Measurements from ENCODE around the gene ASIC4. TPM values are rescaled to one million over a fixed set of nuclear protein-coding genes. Genes with fewer than 3 reads are reported as not detected.

The ASIC4 gene
- total and polyA plus RNA-seq, 9 of the 15 experiments (the other 6 are each of a cell fraction or from before 2014, with no cell fraction given), result 0.07 to 19.2 (median 4.8) TPM

GRCh38 chr2:219566640-219567039, 52.4 kb downstream of the ASIC4 start (continued):
- TF ChIP-seq CREB5 (CRISPR knock-in tag; IDR thresholded peaks at IDR 0.05) (no peak), SUPT5H (IDR thresholded peaks at IDR 0.05) (no peak), MEF2A (IDR thresholded peaks at IDR 0.05; ENCODE audit: control insufficient read depth, low read depth, low read length) (no peak), ZNF586 (CRISPR knock-in tag; conservative IDR thresholded peaks at IDR 0.05) (no peak), PTTG1 (tag; IDR thresholded peaks at IDR 0.05; ENCODE audit: low read depth) (no peak), GATA2 (CRISPR knock-in tag; IDR thresholded peaks at IDR 0.05) (no peak)

- no peak for DNase-seq (ENCODE audit: extremely low read depth in 1 of 4, low spot score in 3 of 4)
- H2AFZ ChIP-seq (ENCODE audit: low read depth, low read length), result no peak overlapping the region
- BruUV-seq (replicated peaks), result no TSS peak
- H4K20me1 ChIP-seq (replicated peaks; ENCODE audit: control insufficient read depth, insufficient read depth, low read length), result no peaks in the 10 kb centered on the region
- WGBS (ENCODE audit: insufficient coverage, low coverage, missing lambda C conversion rate), result 70% methylated on average over 4 of the region's 18 CpGs
- TF ChIP-seq POLR2G (IDR thresholded peaks at IDR 0.05; ENCODE audit: low read depth, low read length) (peak; percentile 32; the same call in 1 of the 2 replicates), OTX1 (CRISPR knock-in tag; IDR thresholded peaks at IDR 0.05) (no peak)
- H3K4me2 ChIP-seq (ENCODE audit: insufficient read depth, low read length), result no peak overlapping the region
- ChIA-PET POLR2A (interaction anchor here (1.1 to 2.4 kb wide), 2 partner anchors 10 to 31 kb away, joined by 3 to 7 read pairs; no protein-coding TSS in a partner anchor), CTCF (ENCODE audit: low intra/inter-chr PET ratio) (no interaction called here)
- no peak overlapping the region for H3K27ac ChIP-seq (ENCODE audit: extremely low read depth, low read depth, low read length)
- H3K4me3 ChIP-seq, result no peak overlapping the region
- FAIRE-seq, result no peak
- H3K79me2 ChIP-seq (ENCODE audit: control insufficient read depth, insufficient read depth, low read length), result peaks cover 7% of the 10 kb centered on the region
- ATAC-seq, result no peak
- H3K9ac ChIP-seq (ENCODE audit: insufficient read depth in 1 of 2, low read depth in 2 of 2, low read length in 2 of 2), result no peak overlapping the region
- in situ Hi-C loops (cut with MboI) (no loop called here), intact Hi-C loops (cut with micrococcal nuclease) (no loop called here)
- H3K9me1 ChIP-seq (ENCODE audit: control insufficient read depth, insufficient read depth, low read length), result no peaks in the 10 kb centered on the region
- no peaks in the 10 kb centered on the region for H3K27me3 ChIP-seq (ENCODE audit: control insufficient read depth in 2 of 2, insufficient read depth in 2 of 2, low read length in 2 of 2)
- peaks cover 8% of the 10 kb centered on the region; the same call in 1 of the 3 replicates for H3K36me3 ChIP-seq (ENCODE audit: control insufficient read depth, insufficient read depth, low read length)
- H3K9me3 ChIP-seq (replicated peaks; ENCODE audit: control insufficient read depth, insufficient read depth, low read depth, low read length), result no peaks in the 10 kb centered on the region
- H3K4me1 ChIP-seq (replicated peaks in 1 of 2; ENCODE audit: control insufficient read depth in 2 of 2, insufficient read depth in 2 of 2, low read length in 2 of 2), result peaks cover under 1 to 42% of the 10 kb centered on the region in 2 experiments; a peak in 4 of 5 replicates
Measured at GRCh38 chr2:219567131-219567530, 52.8 kb downstream of the ASIC4 start.

Measured in K562 (cell line).